ENCODE data around the gene LMTK3.
A peak's percentile ranks its signal among the peaks of the same experiment; 100 is the strongest.
"Not testable (repeated sequence)": the region's sequence is repeated elsewhere in the genome, so short reads cannot be mapped to it uniquely, and the experiment has no call there.

LMTK3 gene

DNA sequence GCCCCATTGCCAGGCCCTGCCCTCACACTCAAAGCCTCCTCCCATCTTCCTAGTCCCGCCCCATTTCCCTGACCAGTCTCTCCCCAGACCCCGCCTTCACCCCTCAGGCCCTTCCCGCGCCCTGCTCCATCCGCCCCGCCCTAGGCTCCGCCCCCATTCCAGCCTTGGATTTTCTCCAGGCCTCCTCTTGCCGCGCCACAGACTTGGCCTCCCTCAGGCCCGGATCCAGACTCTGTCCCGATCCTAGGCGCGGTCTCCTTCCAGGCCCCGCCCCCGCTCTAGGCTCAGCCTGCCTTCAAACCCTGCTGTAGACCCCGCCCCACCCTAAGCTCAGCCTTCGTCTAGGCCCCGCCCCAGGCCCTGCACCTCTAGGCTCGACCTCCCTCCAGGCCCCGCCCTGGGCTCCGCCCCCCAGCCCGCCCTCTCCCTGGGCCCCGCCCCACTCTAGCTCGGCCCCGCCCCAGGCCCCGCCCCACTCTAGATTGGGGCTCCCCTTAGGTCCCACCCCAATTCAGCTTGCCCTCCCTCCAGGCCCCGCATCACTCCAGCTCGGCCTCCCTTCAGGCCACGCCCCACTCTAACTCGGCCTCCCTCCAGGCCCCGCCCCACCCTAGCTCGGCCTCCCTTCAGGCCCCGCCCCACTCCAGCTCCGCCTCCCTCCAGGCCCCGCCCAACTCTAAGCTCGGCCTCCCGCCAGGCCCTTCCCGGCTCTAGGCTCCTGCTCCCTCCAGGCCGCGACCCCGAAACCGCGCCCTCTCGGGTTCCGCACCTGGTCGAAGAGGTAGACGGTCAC lies 18.5 kb downstream of the LMTK3 start:
- Histone ChIP-seq H3K36me3 (ENCODE audit: control insufficient read depth, insufficient read depth, low read length) (no peaks in the 10 kb centered on the region), H3K27me3 (replicated peaks; ENCODE audit: control insufficient read depth, insufficient read depth, low read length) (no peaks in the 10 kb centered on the region; the same call in 1 of the 2 replicates), H3K4me3 (replicated peaks; ENCODE audit: low read depth, low read length) (peak overlapping the region; percentile 53)
- peak; percentile 87 for DNase-seq (ENCODE audit: extremely low read depth, insufficient read length)
- TF ChIP-seq, protein P1, sequence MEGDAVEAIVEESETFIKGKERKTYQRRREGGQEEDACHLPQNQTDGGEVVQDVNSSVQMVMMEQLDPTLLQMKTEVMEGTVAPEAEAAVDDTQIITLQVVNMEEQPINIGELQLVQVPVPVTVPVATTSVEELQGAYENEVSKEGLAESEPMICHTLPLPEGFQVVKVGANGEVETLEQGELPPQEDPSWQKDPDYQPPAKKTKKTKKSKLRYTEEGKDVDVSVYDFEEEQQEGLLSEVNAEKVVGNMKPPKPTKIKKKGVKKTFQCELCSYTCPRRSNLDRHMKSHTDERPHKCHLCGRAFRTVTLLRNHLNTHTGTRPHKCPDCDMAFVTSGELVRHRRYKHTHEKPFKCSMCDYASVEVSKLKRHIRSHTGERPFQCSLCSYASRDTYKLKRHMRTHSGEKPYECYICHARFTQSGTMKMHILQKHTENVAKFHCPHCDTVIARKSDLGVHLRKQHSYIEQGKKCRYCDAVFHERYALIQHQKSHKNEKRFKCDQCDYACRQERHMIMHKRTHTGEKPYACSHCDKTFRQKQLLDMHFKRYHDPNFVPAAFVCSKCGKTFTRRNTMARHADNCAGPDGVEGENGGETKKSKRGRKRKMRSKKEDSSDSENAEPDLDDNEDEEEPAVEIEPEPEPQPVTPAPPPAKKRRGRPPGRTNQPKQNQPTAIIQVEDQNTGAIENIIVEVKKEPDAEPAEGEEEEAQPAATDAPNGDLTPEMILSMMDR (IDR thresholded peaks at IDR 0.05; ENCODE audit: insufficient read depth, low read length, poor library complexity, severe bottlenecking): no peak

DNA sequence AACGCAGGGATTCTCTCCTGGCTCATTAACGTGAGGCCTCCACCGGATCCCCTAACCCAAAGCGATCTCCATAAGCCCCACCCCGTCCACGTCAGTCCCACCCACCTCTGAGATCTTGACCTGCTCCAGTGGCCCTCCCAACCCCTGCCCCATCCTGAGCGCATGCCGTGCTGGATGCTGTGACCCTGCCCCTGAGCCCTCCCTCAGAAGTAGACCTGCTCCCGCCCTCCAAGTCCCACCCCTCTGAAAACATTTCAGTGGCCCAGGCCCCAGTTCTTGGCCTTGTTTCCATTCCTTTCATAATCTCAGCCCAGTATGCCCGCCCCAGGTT lies 19.9 kb downstream of the LMTK3 start:
- TF ChIP-seq, protein P1 (IDR thresholded peaks at IDR 0.05; ENCODE audit: insufficient read depth, low read length, poor library complexity, severe bottlenecking): no peak
- Histone ChIP-seq H3K36me3 (ENCODE audit: control insufficient read depth, insufficient read depth, low read length) (no peaks in the 10 kb centered on the region), H3K27me3 (replicated peaks; ENCODE audit: control insufficient read depth, insufficient read depth, low read length) (no peaks in the 10 kb centered on the region; the same call in 1 of the 2 replicates), H3K4me3 (replicated peaks; ENCODE audit: low read depth, low read length) (no peak overlapping the region)
- DNase-seq (ENCODE audit: extremely low read depth, insufficient read length): no peak

DNA sequence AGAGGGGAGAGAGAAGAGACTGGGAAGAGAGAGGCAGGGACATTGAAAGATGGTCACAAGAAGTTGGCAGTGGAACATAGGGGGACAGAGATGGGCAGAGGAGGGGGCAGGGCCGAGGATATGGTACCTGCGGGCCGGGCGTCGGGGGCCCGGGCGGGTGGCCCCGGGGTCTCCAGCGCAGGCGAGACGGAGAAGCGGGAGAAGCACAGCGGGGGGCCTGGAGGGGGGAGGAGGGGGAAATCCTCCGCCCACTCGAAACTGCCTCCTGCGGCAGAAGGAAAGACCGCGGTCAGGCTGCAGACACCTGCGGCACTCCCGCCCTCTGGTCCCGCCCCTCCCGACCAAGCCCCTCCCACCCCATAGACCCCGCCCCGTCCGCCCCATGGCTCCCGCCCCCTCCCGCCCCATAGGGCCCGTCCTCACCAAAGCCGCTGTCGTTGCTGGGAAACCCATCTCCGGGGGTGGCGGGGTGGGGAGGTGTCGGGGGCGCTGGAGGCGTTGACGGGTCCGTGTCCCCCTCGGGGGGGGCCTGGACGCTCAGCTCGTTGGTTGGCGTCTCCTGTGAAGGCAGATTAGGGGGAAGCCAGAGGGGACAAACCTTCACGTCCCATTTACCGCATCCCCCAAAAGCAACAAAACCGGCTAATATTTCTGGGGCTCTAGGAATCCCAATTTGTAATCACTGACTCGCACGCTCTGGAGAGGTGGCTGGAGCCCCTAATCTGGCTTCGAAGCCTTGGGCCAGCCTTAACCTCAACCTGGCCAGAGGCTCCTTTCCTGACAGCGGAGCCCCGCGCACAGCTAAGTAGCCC lies 20.4 kb downstream of the LMTK3 start:
- H3K4me3 ChIP-seq (replicated peaks; ENCODE audit: low read depth, low read length): no peak overlapping the region
- peak; percentile 72 for DNase-seq (ENCODE audit: extremely low read depth, insufficient read length)
- TF ChIP-seq, protein P1 (IDR thresholded peaks at IDR 0.05; ENCODE audit: insufficient read depth, low read length, poor library complexity, severe bottlenecking): no peak
- H3K27me3 ChIP-seq (replicated peaks; ENCODE audit: control insufficient read depth, insufficient read depth, low read length): no peaks in the 10 kb centered on the region; the same call in 1 of the 2 replicates
- H3K36me3 ChIP-seq (ENCODE audit: control insufficient read depth, insufficient read depth, low read length): no peaks in the 10 kb centered on the region

- H3K27me3 ChIP-seq (replicated peaks; ENCODE audit: control insufficient read depth, insufficient read depth, low read length): no peaks in the 10 kb centered on the region; the same call in 1 of the 2 replicates
- H3K4me3 ChIP-seq (replicated peaks; ENCODE audit: low read depth, low read length): no peak overlapping the region
- TF ChIP-seq, protein P1 (IDR thresholded peaks at IDR 0.05; ENCODE audit: insufficient read depth, low read length, poor library complexity, severe bottlenecking): peak; percentile 98
- no peaks in the 10 kb centered on the region for H3K36me3 ChIP-seq (ENCODE audit: control insufficient read depth, insufficient read depth, low read length)
- peak; percentile 85 for DNase-seq (ENCODE audit: extremely low read depth, insufficient read length)
Measured at GRCh38 chr19:48489608-48490216, 21.9 kb downstream of the LMTK3 start.

- H3K36me3 ChIP-seq (ENCODE audit: control insufficient read depth, insufficient read depth, low read length); DNase-seq (ENCODE audit: extremely low read depth, insufficient read length); H3K27me3 ChIP-seq (replicated peaks; ENCODE audit: control insufficient read depth, insufficient read depth, low read length); H3K4me3 ChIP-seq (replicated peaks; ENCODE audit: low read depth, low read length): not testable (repeated sequence)
Measured at GRCh38 chr19:48488478-48488877, 23.2 kb downstream of the LMTK3 start.

GRCh38 chr19:48487948-48488347 lies 23.7 kb downstream of the LMTK3 start:
- TF ChIP-seq, protein P1 (IDR thresholded peaks at IDR 0.05; ENCODE audit: insufficient read depth, low read length, poor library complexity, severe bottlenecking): no peak
- no peaks in the 10 kb centered on the region for H3K27me3 ChIP-seq (replicated peaks; ENCODE audit: control insufficient read depth, insufficient read depth, low read length)
- H3K4me3 ChIP-seq (replicated peaks; ENCODE audit: low read depth, low read length): no peak overlapping the region
- H3K36me3 ChIP-seq (ENCODE audit: control insufficient read depth, insufficient read depth, low read length): no peaks in the 10 kb centered on the region
- no peak for DNase-seq (ENCODE audit: extremely low read depth, insufficient read length)
